HG03025 (cell line): ENCODE measurements around the gene KIF1C.
"Not testable (repeated sequence)": the region's sequence is repeated elsewhere in the genome, so short reads cannot be mapped to it uniquely, and the experiment has no call there.

Source experiments
- ATAC-seq: cut with Tn5 transposase; IDR thresholded peaks from one replicate; pipeline ENCODE4 v1.9.1; 2021; ENCODE audit warnings: mild to moderate bottlenecking, moderate library complexity; ENCODE audit not compliant: unreplicated experiment, low FRiP score

KIF1C gene

DNA sequence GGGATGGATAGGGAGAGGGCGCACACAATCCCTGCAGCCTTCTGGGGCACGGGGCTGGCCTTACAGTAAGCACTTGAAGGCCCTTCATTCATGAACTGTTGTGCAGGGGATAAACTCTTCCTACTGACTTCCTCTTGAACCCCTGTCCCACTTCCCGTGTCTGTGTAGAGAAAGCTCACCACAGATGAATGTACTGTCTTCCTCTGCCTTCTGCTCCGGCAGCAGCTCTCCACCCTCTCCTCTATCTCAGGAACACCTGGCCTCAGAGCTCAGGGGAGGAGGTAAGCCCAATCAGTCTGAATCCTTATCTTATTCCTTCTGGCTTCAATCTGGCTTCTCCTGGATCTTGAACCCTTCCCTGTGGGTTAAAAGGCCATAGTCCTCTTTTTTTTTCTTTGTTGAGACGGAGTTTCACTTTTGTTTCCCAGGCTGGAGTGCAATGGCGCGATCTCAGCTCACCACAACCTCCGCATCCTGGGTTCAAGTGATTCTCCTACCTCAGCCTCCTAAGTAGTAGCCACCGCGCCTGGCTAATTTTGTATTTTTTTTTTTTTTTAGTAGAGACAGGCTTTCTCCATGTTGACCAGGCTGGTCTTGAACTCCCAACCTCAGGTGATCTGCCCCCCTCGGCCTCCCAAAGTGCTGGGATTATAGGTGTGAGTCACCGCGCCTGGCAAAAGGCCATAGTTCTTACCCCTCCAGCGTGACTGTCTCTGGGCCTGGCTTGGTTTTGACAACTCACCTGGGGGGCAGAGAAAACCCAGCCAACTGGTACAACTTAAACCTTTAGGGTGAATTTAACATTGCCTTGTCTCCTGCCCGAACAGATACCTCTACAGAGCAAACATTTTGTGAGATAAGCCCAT is 44.6 kb downstream of the KIF1C start:
- ATAC-seq, result no peak

GRCh38 chr17:5043524-5043923 is 45.8 kb downstream of the KIF1C start:
- no peak for ATAC-seq

- no peak for ATAC-seq
These were observed 46.9 kb downstream of the KIF1C start for GRCh38 chr17:5044630-5045029.

DNA sequence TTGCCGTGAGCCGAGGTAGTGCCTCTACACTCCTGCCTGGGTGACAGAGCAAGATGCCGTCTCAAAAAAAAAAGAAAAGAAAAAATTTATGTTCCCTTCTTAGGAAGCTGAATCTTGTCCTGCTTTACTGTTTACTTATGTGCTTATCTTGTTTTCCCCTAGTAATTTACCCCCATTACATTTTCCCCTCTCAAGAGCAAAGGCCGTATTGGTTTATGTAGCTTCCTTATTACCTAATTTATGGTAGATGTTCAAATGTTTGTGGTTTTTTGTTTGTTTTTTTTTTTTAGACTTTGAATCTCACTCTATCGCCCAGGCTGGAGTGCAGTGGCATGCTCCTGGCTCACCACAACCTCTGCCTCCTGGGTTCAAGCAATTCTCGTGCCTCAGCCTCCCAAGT is 47.7 kb downstream of the KIF1C start:
- ATAC-seq, result no peak

DNA sequence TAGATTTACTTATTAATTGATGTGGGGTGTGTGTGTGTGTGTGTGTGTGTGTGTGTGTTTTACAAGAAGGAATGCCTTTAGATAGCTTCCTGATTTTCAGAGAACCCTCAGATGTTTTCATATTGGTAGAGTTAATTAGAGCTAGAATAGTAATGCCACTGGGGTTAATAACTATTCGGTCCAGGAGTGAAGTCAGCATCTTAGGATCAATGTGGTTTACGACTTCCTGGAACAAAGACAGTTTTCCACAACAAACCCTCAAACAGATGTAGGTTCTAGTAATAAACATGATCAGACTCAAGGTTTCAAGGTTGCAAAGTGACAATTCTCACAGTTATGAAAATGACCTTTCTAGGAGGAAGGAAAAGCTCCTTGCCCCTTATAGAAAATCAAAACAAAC is 49.7 kb downstream of the KIF1C start:
- ATAC-seq, result no peak

DNA sequence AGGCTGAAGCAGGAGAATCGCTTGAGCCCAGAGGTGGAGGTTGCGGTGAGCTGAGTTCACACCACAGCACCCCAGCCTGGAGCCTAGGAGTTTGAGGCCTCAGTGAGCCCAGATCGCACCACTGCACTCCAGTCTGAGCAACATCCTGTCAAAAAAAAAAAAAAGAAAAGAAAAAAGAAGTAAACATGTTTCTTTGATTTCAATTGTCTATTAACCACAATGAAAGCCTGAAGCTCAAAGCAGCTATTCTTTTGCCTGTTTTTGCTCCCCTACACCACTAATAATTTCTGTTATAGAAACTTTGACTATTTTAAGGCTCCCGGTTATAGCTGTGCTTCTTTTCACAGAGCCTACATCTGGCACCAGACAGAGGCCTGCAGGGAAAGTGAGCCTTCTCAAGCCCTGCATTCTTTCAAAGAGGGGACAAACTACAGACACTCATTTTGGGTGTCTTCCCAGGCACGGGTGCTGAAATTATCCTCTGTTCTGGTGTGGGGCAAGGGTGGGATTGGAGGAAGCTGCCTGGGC is 51.6 kb downstream of the KIF1C start:
- ATAC-seq, result no peak

- ATAC-seq, result no peak
These were observed 52.5 kb downstream of the KIF1C start for GRCh38 chr17:5050278-5050677.

- ATAC-seq, result no peak
These were observed 57.8 kb downstream of the KIF1C start for GRCh38 chr17:5055543-5055942.

GRCh38 chr17:5065227-5065744 is 67.5 kb downstream of the KIF1C start:
- ATAC-seq, result no peak

DNA sequence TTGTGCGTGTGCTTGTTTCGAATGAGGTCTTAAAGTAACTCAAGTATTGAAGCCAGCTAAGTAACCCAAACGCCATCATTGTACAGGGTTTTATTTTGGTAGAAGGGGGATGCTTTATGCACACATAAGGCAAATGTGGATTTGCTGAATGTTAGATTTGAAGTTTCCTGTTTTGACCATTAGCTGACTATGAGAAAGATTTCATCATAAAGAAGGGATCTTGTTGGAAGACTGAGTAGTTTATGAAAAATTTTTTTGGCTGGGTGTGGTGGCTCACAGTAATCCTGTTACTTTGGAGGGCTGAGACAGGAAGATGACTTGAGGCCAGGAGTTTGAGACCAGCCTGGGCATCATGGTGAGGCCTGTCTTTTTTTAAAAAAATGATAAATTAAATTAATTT is 70.5 kb downstream of the KIF1C start:
- no peak for ATAC-seq

DNA sequence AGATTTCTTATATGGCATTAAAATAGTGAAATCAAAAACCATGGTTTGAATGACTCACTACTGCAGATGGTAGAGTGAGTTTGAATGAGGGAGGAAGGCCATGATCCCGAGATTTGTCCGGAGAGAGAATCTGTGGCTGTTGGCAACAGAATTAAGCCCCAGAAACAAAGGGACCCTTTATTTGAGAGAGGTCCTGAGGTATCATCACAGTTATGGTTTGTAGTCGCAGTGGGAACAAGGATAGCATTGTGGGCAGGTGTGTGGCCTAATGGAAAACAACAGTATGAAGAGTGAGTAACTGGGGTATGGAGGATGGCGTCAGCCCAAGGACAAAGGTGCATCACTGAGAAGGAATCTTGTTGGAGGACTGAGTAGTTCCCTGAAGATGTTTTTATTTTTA is 72.0 kb downstream of the KIF1C start:
- no peak for ATAC-seq

DNA sequence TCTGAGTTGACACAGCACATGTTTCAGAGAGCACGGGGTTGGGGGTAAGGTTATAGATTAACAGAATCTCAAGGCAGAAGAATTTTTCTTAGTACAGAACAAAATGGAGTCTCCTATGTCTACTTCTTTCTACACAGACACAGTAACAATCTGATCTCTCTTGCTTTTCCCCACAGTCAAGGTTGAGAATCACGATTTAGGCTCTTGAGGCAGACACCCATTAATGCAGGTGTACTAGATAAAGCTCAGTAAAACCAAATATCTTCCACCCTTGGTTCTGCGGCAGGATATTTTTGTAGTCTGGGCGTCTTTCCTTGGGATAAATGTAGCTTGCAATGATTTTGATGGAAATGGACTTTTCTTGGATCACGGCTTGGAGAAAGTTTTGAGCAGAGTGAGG is 77.7 kb downstream of the KIF1C start:
- not testable (repeated sequence) for ATAC-seq

GRCh38 chr17:5077275-5077674 is 79.5 kb downstream of the KIF1C start:
- not testable (repeated sequence) for ATAC-seq

DNA sequence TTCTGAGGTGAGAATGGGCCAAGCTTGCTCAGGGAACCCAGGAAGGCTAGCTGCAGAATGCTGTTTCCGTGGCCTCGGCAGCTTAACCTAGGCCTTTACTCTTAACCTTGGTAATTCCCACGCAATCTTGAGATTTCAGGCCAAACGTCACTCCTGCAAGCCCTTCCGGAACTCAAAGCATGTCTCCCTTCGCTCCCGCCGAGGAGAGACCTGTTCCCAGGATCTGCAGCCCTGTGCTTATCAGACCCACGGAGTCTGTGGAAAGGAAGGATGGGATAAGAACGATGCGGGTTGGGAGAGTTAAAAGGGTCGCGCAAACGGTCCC is 80.0 kb downstream of the KIF1C start:
- ATAC-seq, result no peak
